ENCODE results near the gene SPINK7. TPM values are rescaled to one million over a fixed set of nuclear protein-coding genes. Genes with fewer than 3 reads are reported as not detected.
A peak's percentile ranks its signal among the peaks of the same experiment; 100 is the strongest.
"Not testable (repeated sequence)": the region's sequence is repeated elsewhere in the genome, so short reads cannot be mapped to it uniquely, and the experiment has no call there.

The SPINK7 gene
- total RNA-seq, 1 donor from 2014 or later: not detected

DNA sequence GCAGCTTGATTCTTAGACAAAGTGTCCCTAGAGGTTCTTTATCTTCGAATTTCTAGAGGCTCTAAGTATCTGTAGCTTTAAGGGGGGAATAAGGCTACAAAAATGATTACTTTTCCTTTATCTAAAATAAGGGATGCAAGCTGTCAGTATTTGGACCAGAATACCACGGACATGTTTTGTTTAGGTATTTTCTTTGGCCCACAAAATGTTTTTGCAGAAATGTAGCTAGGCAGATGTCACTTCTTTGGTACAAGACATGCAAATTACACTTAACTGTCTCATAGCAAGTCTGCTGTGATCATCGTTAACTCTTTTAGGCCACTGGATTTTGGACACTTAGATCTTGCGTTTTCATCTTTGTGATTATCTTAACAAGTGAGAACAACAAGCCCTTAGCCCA, 2.5 kb downstream of the SPINK7 start:
- no peaks in the 10 kb centered on the region for H3K27me3 ChIP-seq (ENCODE audit: low read depth)
- TF ChIP-seq, protein P1, sequence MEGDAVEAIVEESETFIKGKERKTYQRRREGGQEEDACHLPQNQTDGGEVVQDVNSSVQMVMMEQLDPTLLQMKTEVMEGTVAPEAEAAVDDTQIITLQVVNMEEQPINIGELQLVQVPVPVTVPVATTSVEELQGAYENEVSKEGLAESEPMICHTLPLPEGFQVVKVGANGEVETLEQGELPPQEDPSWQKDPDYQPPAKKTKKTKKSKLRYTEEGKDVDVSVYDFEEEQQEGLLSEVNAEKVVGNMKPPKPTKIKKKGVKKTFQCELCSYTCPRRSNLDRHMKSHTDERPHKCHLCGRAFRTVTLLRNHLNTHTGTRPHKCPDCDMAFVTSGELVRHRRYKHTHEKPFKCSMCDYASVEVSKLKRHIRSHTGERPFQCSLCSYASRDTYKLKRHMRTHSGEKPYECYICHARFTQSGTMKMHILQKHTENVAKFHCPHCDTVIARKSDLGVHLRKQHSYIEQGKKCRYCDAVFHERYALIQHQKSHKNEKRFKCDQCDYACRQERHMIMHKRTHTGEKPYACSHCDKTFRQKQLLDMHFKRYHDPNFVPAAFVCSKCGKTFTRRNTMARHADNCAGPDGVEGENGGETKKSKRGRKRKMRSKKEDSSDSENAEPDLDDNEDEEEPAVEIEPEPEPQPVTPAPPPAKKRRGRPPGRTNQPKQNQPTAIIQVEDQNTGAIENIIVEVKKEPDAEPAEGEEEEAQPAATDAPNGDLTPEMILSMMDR (IDR thresholded peaks at IDR 0.05): no peak
- H3K4me3 ChIP-seq: no peak overlapping the region
- H3K4me1 ChIP-seq: no peaks in the 10 kb centered on the region
- ATAC-seq: no peak
- H3K9me3 ChIP-seq: no peaks in the 10 kb centered on the region
- no peak overlapping the region for H3K27ac ChIP-seq
- H3K36me3 ChIP-seq: no peaks in the 10 kb centered on the region
- no peak for DNase-seq
- intact Hi-C loops (cut with DNase I): no loop called here

DNA sequence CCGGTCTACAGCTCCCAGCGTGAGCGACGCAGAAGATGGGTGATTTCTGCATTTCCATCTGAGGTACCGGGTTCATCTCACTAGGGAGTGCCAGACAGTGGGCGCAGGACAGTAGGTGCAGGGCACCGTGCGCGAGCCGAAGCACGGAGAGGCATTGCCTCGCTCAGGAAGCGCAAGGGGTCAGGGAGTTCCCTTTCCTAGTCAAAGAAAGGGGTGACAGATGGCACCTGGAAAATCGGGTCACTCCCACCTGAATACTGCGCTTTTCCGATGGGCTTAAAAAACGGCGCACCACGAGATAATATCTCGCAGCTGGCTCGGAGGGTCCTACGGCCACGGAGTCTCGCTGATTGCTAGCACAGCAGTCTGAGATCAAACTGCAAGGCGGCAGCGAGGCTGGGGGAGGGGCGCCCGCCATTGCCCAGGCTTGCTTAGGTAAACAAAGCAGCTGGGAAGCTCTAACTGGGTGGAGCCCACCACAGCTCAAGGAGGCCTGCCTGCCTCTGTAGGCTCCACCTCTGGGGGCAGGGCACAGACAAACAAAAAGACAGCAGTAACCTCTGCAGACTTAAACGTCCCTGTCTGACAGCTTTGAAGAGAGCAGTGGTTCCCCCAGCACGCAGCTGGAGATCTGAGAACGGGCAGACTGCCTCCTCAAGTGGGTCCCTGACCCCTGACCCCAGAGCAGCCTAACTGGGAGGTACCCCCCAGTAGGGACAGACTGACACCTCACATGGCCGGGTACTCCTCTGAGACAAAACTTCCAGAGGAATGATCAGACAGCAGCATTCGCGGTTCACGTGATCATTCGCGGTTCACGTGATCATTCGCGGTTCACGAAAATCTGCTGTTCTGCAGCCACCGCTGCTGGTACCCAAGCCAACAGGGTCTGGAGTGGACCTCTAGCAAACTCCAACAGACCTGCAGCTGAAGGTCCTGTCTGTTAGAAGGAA, 8.1 kb downstream of the SPINK7 start:
- intact Hi-C loops (cut with DNase I); H3K9me3 ChIP-seq; H3K27ac ChIP-seq; DNase-seq; H3K27me3 ChIP-seq (ENCODE audit: low read depth); H3K36me3 ChIP-seq; ATAC-seq; H3K4me1 ChIP-seq: not testable (repeated sequence)
- peak overlapping the region; percentile 35 for H3K4me3 ChIP-seq

DNA sequence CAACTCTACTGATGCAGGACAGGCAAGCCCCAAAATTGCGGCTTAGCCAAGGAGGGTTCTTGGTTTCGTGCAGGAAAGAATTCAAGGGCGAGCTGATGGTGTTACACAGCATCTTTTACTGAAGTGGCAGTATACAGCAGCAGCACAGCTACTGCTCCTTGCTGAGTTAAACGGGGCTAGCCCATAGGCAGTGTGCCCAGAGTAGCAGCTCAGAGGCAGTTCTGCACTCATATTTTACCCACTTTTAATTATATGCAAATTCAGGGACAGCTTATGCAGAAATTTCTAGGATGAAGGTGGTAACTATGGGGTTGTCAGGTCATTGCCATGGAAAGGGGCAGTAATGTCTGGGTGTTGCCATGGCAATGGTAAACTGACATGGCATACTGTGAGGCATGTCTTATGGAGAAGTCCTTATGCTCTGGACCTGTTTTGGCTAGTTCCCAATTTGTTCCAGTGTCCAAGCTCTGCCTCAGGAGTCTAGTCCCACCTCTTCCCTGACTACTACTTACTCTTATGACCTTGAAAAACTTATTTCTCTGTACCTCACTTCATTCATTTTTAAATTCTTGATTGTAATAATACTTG, 21.1 kb downstream of the SPINK7 start:
- Histone ChIP-seq H3K27ac (no peak overlapping the region), H3K4me3 (no peak overlapping the region), H3K27me3 (ENCODE audit: low read depth) (no peaks in the 10 kb centered on the region), H3K9me3 (no peaks in the 10 kb centered on the region), H3K36me3 (no peaks in the 10 kb centered on the region), H3K4me1 (no peaks in the 10 kb centered on the region)
- intact Hi-C loops (cut with DNase I): no loop called here
- TF ChIP-seq, protein P1 (IDR thresholded peaks at IDR 0.05): no peak
- DNase-seq (no peak), ATAC-seq (no peak)

DNA sequence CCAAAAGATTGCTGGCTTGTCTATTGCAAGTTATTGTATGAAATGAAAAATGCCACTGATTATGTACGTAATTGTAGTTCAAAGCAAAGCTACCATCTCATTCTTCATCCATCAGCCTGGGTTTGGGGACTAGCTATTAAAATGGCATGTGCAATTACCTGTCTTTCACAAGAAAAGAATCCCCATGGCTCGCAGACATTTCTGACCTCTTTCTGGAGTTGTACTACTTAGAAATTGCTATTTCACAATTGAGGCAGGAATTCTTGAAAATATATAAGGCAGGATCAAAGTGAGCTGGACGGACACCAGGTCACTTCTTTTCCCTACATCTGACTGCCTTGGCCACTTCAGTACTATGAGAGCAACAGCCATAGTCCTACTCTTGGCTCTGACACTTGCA, 23.0 kb downstream of the SPINK7 start, which contains the start of gene SPINK9:
SPINK9 (plus strand) TSS at position 301 of the 400 bp plus-strand sequence; CDS start at position 356, 55 bp downstream.
- Histone ChIP-seq H3K36me3 (no peaks in the 10 kb centered on the region), H3K9me3 (no peaks in the 10 kb centered on the region), H3K4me1 (no peaks in the 10 kb centered on the region), H3K27me3 (ENCODE audit: low read depth) (no peaks in the 10 kb centered on the region), H3K27ac (no peak within 1 kb of the TSS), H3K4me3 (no peak within 1 kb of the TSS)
- DNase-seq: no peak
- intact Hi-C loops (cut with DNase I): no loop called here
- TF ChIP-seq, protein P1 (IDR thresholded peaks at IDR 0.05): no peak
- no peak for ATAC-seq

GRCh38 chr5:148336704-148337435, 24.6 kb downstream of the SPINK7 start:
- H3K4me3 ChIP-seq: no peak overlapping the region
- intact Hi-C loops (cut with DNase I): no loop called here
- no peak overlapping the region for H3K27ac ChIP-seq
- H3K27me3 ChIP-seq (ENCODE audit: low read depth): no peaks in the 10 kb centered on the region
- ATAC-seq (no peak), DNase-seq (no peak)
- H3K4me1 ChIP-seq: no peaks in the 10 kb centered on the region
- TF ChIP-seq, protein P1 (IDR thresholded peaks at IDR 0.05): no peak
- no peaks in the 10 kb centered on the region for H3K36me3 ChIP-seq
- H3K9me3 ChIP-seq: no peaks in the 10 kb centered on the region

All from lower lobe of right lung (tissue), 2 donors.